ENCODE data around the gene OSBPL6. TPM values are rescaled to one million over a fixed set of nuclear protein-coding genes. Genes with fewer than 3 reads are reported as not detected.

Gene OSBPL6
- total and polyA plus RNA-seq, 10 donors: 0.13 to 2.2 (median 1.4) TPM

- peak overlapping the region; percentile 82 to 99 (median 98) for H3K27ac ChIP-seq
- TF ChIP-seq POLR2A (IDR thresholded peaks at IDR 0.05) (no peak), CTCF (IDR thresholded peaks at IDR 0.05 in 8 of 11, conservative IDR thresholded peaks at IDR 0.05 in 3 of 11) (no peak), POLR2AphosphoS5 (IDR thresholded peaks at IDR 0.05) (no peak)
- peaks cover 0 to 33% (median 9%) of the 10 kb centered on the region in 6 donors for H3K36me3 ChIP-seq
- 0 to 20% (median 1%) methylated on average over 1 to 25 of the region's 25 CpGs for WGBS, 5 donors
- intact Hi-C loops (cut with DNase I; ENCODE audit: low total_unique reads): no loop called here
- no peak for DNase-seq
- no peaks in the 10 kb centered on the region for H3K9me3 ChIP-seq
- no peaks in the 10 kb centered on the region for H3K27me3 ChIP-seq (replicated peaks in 1 of 7)
- peak overlapping the region; percentile 68 to 93 (median 86) for H3K4me3 ChIP-seq
- H3K4me1 ChIP-seq: peaks cover 8 to 41% (median 22%) of the 10 kb centered on the region in 6 donors
These were observed 256.1 kb downstream of the OSBPL6 start for GRCh38 chr2:178450524-178450773.

DNA sequence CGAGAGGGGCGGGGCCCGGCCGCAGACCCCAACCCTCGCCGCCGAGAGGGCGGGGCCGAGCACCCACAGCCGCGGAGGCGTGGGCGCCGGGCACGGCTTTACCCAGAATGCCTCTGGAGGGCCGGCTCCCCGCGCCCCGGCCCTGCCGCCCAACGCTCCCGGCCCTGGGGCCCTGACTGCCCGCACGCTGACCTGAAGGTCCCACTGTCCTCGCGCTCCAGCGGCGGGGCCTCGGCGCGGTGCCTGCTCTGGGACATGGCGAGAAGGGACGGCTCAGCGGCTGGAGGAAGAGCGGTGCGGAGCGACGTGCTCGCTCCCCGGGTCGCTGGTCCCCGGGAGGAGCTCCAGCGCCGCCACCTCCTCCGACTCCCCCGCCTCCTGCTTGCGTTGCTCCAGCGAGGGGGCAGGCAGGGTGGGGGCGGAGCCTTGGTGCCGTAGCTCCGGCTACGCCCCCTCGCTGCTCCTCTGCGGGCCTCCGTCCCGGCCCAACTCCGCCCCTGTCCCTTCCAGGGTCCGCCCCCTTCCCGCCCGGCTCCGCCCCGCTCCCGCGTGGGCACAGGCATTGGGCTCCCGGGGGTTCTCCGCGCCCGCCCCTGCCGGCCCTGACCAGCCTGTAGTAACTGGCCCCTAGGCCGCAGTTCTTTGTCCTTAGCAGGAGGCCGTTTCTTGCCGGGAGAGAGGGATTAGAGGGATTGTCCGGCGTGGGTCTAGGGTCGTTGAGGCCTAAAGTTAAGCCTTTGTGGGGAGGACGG lies 256.6 kb downstream of the OSBPL6 start, which contains the start of the genes PJVK and PRKRA:
Gene PJVK (plus strand): TSS at position 605 of the 752 bp plus-strand sequence. CDS start 2,032 bp downstream, outside the sequence.
Gene PRKRA (minus strand): TSS at position 402 of the 752 bp plus-strand sequence. CDS start 145 bp downstream, at position 257.
- Histone ChIP-seq H3K4me1 (peaks cover 8 to 41% (median 22%) of the 10 kb centered on the region in 6 donors), H3K27me3 (replicated peaks in 1 of 7) (no peaks in the 10 kb centered on the region), H3K4me3 (peak within 1 kb of the TSS; percentile 68 to 93 (median 86)), H3K9me3 (no peaks in the 10 kb centered on the region), H3K27ac (peak within 1 kb of the TSS; percentile 82 to 99 (median 98)), H3K36me3 (peaks cover 0 to 28% (median 4%) of the 10 kb centered on the region in 6 donors)
- TF ChIP-seq POLR2AphosphoS5 (IDR thresholded peaks at IDR 0.05) (peak; percentile 97 to 98 (median 98)), CTCF (IDR thresholded peaks at IDR 0.05 in 8 of 11, conservative IDR thresholded peaks at IDR 0.05 in 3 of 11) (peak in 8 of 11 experiments; percentile 7 to 68 (median 32)), POLR2A (IDR thresholded peaks at IDR 0.05) (peak; percentile 47 to 51 (median 51))
- WGBS, 5 donors: 0 to 1% (median 0%) methylated on average over 40 to 76 of the region's 76 CpGs
- DNase-seq: peak; percentile 100
- intact Hi-C loops (cut with DNase I; ENCODE audit: low total_unique reads): no loop called here

DNA sequence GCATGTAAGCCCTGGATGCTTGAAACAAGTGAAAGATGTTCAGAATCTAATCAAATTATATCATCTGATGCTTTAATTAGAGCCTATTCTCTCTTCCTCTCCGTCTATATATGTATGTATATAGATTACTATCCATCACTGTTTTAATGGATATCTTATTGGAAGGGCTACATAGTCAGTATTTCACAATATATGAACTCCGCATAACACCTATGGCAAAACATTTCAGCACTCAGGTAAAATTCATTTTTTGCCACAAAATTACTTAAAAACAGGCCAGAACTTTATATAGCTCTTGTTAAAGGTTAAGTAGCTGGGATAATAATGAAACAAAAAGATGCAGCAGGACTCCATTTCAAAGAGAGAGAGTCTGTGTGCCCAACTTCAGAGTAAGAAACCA lies 258.0 kb downstream of the OSBPL6 start:
- intact Hi-C loops (cut with DNase I; ENCODE audit: low total_unique reads): no loop called here
- H3K27me3 ChIP-seq (replicated peaks in 1 of 7): no peaks in the 10 kb centered on the region
- H3K36me3 ChIP-seq: peaks cover 0 to 15% (median 0%) of the 10 kb centered on the region in 6 donors
- H3K27ac ChIP-seq: peak overlapping the region in 2 of 8 donors; percentile 92 to 99
- WGBS, 5 donors: 90 to 96% (median 95%) methylated on average over 2 of the region's 2 CpGs
- H3K4me3 ChIP-seq: peak overlapping the region in 1 of 8 donors; percentile 90
- no peaks in the 10 kb centered on the region for H3K9me3 ChIP-seq
- H3K4me1 ChIP-seq: peaks cover 8 to 41% (median 22%) of the 10 kb centered on the region in 6 donors
- DNase-seq: no peak
- no peak for TF ChIP-seq CTCF (IDR thresholded peaks at IDR 0.05 in 8 of 11, conservative IDR thresholded peaks at IDR 0.05 in 3 of 11)
- TF ChIP-seq POLR2A (IDR thresholded peaks at IDR 0.05): no peak
- TF ChIP-seq POLR2AphosphoS5 (IDR thresholded peaks at IDR 0.05): no peak

Other genes with a start within 250 kb of the OSBPL6 start
- 1 to 10 TPM in 2 of 7 donors, under 1 TPM in 2, not detected in 3; 0.22 to 1.2 (median 0.90) TPM for gene PDE11A, start 121.7 kb upstream of the OSBPL6 start, total RNA-seq
- under 1 TPM; 0.02 to 0.13 (median 0.03) TPM for gene PDE11A, start 121.7 kb upstream of the OSBPL6 start, polyA plus RNA-seq
- gene RBM45, start 82.1 kb upstream of the OSBPL6 start, total RNA-seq: 10 to 100 TPM; 13.0 to 19.3 (median 15.9) TPM
- 10 to 100 TPM; 15.2 to 18.3 (median 15.4) TPM for gene RBM45, start 82.1 kb upstream of the OSBPL6 start, polyA plus RNA-seq